CD14-positive monocyte (primary cell): ENCODE data around the gene L3MBTL4. TPM values are rescaled to one million over a fixed set of nuclear protein-coding genes. Genes with fewer than 3 reads are reported as not detected.

Experiments
- DNase-seq, 3 donors: peaks; one replicate each; pipeline ENCODE4 v3.0.0-alpha.2; 2011 to 2022
- H2AFZ ChIP-seq: 2 replicates; pipeline ENCODE4 v1.6.0; 2012; ENCODE audit warnings: mild to moderate bottlenecking, low read depth, low read length, inconsistent platforms; ENCODE audit not compliant: insufficient read depth, poor library complexity, severe bottlenecking
- H3K27ac ChIP-seq, 2 donors: 1 replicate in 1 of 2; 2 replicates in 1 of 2; pipeline ENCODE4 v1.5.1; 2012 to 2013; ENCODE audit warnings: low read length in 2 of 2, control low read depth in 1 of 2, inconsistent platforms in 1 of 2, low read depth in 1 of 2, mild to moderate bottlenecking in 1 of 2
- H3K27me3 ChIP-seq, 2 donors: one replicate each; pipeline versions ENCODE4 v1.6.0 to v1.6.1; 2011 to 2013; ENCODE audit warnings: low read length in 2 of 2; ENCODE audit not compliant: control insufficient read depth in 2 of 2, insufficient read depth in 2 of 2
- H3K36me3 ChIP-seq, 2 donors: replicated peaks in 1 of 2; 1 replicate in 1 of 2; 2 replicates in 1 of 2; pipeline versions ENCODE4 v1.5.1 to v1.6.1; 2012 to 2013; ENCODE audit warnings: low read length in 2 of 2, control low read depth in 1 of 2, inconsistent platforms in 1 of 2, mild to moderate bottlenecking in 1 of 2; ENCODE audit not compliant: insufficient read depth in 2 of 2, control insufficient read depth in 1 of 2
- H3K4me1 ChIP-seq, 2 donors: 1 replicate in 1 of 2; 2 replicates in 1 of 2; pipeline versions ENCODE4 v1.5.1 to v1.6.1; 2012 to 2013; ENCODE audit warnings: low read length in 2 of 2, control low read depth in 1 of 2, inconsistent platforms in 1 of 2, mild to moderate bottlenecking in 1 of 2, moderate library complexity in 1 of 2; ENCODE audit not compliant: insufficient read depth in 2 of 2, control insufficient read depth in 1 of 2
- H3K4me2 ChIP-seq: replicated peaks from 2 replicates; pipeline ENCODE3; 2012; ENCODE audit warnings: low read length, moderate library complexity, mild to moderate bottlenecking; ENCODE audit not compliant: poor library complexity, severe bottlenecking; ENCODE audit errors: extremely low read depth
- H3K4me3 ChIP-seq, 3 experiments: fragments of 200-600 bp in 1 of 3; sonication (generic) in 1 of 3; replicated peaks in 1 of 3; 1 replicate in 2 of 3; 2 replicates in 1 of 3; pipeline ENCODE4 v1.5.1; 2011 to 2013; ENCODE audit warnings: low read length in 3 of 3, mild to moderate bottlenecking in 3 of 3, control low read depth in 2 of 3, low read depth in 2 of 3, inconsistent platforms in 1 of 3, moderate library complexity in 1 of 3
- H3K79me2 ChIP-seq: 2 replicates; pipeline ENCODE4 v1.6.0; 2012; ENCODE audit warnings: mild to moderate bottlenecking, control low read depth, inconsistent platforms, low read length, moderate library complexity; ENCODE audit not compliant: insufficient read depth
- H3K9ac ChIP-seq: 2 replicates; pipeline ENCODE4 v1.6.0; 2017; ENCODE audit warnings: low read length, mild to moderate bottlenecking; ENCODE audit not compliant: insufficient read depth, poor library complexity, severe bottlenecking
- H3K9me3 ChIP-seq, 2 donors: replicated peaks in 1 of 2; 1 replicate in 1 of 2; 2 replicates in 1 of 2; pipeline versions ENCODE4 v1.5.1 to v1.6.1; 2012 to 2013; ENCODE audit warnings: low read length in 2 of 2, control low read depth in 1 of 2; ENCODE audit not compliant: control insufficient read depth in 1 of 2, insufficient read depth in 1 of 2
- H4K20me1 ChIP-seq: 2 replicates; pipeline ENCODE4 v1.6.0; 2012; ENCODE audit warnings: mild to moderate bottlenecking, low read length, control low read depth, moderate library complexity; ENCODE audit not compliant: insufficient read depth
- H3K27ac Mint-ChIP-seq, 7 donors: one replicate each; pipeline ENCODE4 v1.8.0; 2020; ENCODE audit warnings: mild to moderate bottlenecking in 7 of 7, mixed read lengths in 7 of 7, moderate library complexity in 6 of 7, inconsistent platforms in 2 of 7
- H3K27me3 Mint-ChIP-seq, 3 donors: one replicate each; pipeline ENCODE4 v1.8.0; 2021 to 2022; ENCODE audit warnings: low read depth in 3 of 3, mild to moderate bottlenecking in 3 of 3, mixed read lengths in 3 of 3, moderate library complexity in 3 of 3, inconsistent platforms in 1 of 3
- H3K36me3 Mint-ChIP-seq, 2 donors: one replicate each; pipeline ENCODE4 v1.8.0; 2020; ENCODE audit warnings: mixed read lengths in 2 of 2, inconsistent platforms in 1 of 2, mild to moderate bottlenecking in 1 of 2
- H3K4me1 Mint-ChIP-seq: one replicate; pipeline ENCODE4 v1.8.0; 2020; ENCODE audit warnings: mild to moderate bottlenecking, mixed read lengths
- H3K4me3 Mint-ChIP-seq, 2 donors: one replicate each; pipeline ENCODE4 v1.8.0; 2020; ENCODE audit warnings: mild to moderate bottlenecking in 2 of 2, mixed read lengths in 2 of 2, moderate library complexity in 1 of 2
- H3K9me3 Mint-ChIP-seq, 7 donors: one replicate each; pipeline ENCODE4 v1.8.0; 2020 to 2022; ENCODE audit warnings: mixed read lengths in 7 of 7, mild to moderate bottlenecking in 6 of 7, moderate library complexity in 6 of 7, inconsistent platforms in 2 of 7
- CTCF ChIP-seq: fragments of 200-600 bp; IDR thresholded peaks from one replicate; pipeline ENCODE4 v1.8.0; 2022; ENCODE audit warnings: antibody characterized with exemption, mild to moderate bottlenecking
- WGBS: methylation state at CpG from one replicate; pipeline ENCODE4 v1.1.5; 2013; ENCODE audit warnings: missing lambda C conversion rate; ENCODE audit not compliant: insufficient coverage; 5-methylcytosine and 5-hydroxymethylcytosine counted together
- intact Hi-C, 2 donors: fragments of 100-400 bp; cut with micrococcal nuclease; formaldehyde crosslinking; loops; one replicate each; pipeline versions ENCODE4 v1.15.0 to v1.15.1; 2023
- polyA plus RNA-seq, 3 donors: library from polyadenylated mRNA; depleted of rRNA in 1 of 3; unstranded in 2 of 3; stranded (reverse) in 1 of 3; fragments of 300-500 nt in 2 of 3; fragments of >200 nt in 1 of 3; fragmentation: Illumina TruSeq in 2 of 3; gene quantifications; 1 replicate in 2 of 3; 2 replicates in 1 of 3; pipeline ENCODE4 v1.2.3, GENCODE V29; 2012 to 2021

Gene L3MBTL4
- polyA plus RNA-seq, 3 donors, result 0.55 to 1.2 (median 0.72) TPM

GRCh38 chr18:6039055-6039454 lies 375.7 kb downstream of the L3MBTL4 start:
- H3K9ac ChIP-seq, result no peak overlapping the region
- no peaks in the 10 kb centered on the region for H4K20me1 ChIP-seq
- no peak overlapping the region for H2AFZ ChIP-seq
- Mint-ChIP-seq H3K4me1 (no peaks in the 10 kb centered on the region), H3K4me3 (no peak overlapping the region), H3K36me3 (no peaks in the 10 kb centered on the region), H3K27me3 (peaks cover 0 to 6% (median 0%) of the 10 kb centered on the region in 3 donors), H3K27ac (no peak overlapping the region), H3K9me3 (peaks cover 7 to 40% (median 25%) of the 10 kb centered on the region in 7 donors)
- H3K9me3 ChIP-seq, result peaks cover 10 to 14% of the 10 kb centered on the region in 2 donors
- no peak for TF ChIP-seq CTCF
- H3K4me3 ChIP-seq, result no peak overlapping the region
- no peaks in the 10 kb centered on the region for H3K79me2 ChIP-seq
- H3K4me1 ChIP-seq, result no peaks in the 10 kb centered on the region
- no peaks in the 10 kb centered on the region for H3K27me3 ChIP-seq
- intact Hi-C loops, result no loop called here
- WGBS, result no CpG with 5 or more reads among the region's 2 CpGs
- H3K4me2 ChIP-seq, result no peak overlapping the region
- H3K27ac ChIP-seq, result no peak overlapping the region
- H3K36me3 ChIP-seq, result no peaks in the 10 kb centered on the region
- DNase-seq, result no peak

DNA sequence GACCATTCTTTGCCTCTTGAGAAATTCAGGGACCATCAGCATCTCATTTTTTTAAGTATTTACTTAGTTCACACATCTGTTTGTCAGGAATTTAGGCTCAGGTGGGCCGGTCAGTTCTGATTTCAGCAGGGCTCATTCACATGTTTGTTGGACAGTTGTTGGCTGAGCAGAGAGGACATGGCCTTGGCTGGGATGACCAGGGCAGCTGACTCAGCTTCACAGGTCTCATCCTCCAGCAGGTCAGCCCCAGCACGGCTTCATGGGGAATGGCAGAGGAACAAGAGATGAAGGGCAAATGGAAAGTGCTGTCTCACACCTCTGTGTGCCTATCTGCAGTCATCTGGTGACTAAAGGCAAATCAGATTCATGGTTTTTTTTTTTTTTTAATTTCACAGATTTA lies 383.3 kb downstream of the L3MBTL4 start:
- Histone ChIP-seq H3K4me1 (no peaks in the 10 kb centered on the region), H3K9ac (no peak overlapping the region), H3K79me2 (no peaks in the 10 kb centered on the region), H3K27ac (no peak overlapping the region), H3K4me2 (no peak overlapping the region), H3K36me3 (no peaks in the 10 kb centered on the region), H3K27me3 (no peaks in the 10 kb centered on the region), H3K4me3 (no peak overlapping the region), H4K20me1 (no peaks in the 10 kb centered on the region), H3K9me3 (no peaks in the 10 kb centered on the region), H2AFZ (no peak overlapping the region)
- Mint-ChIP-seq H3K4me1 (no peaks in the 10 kb centered on the region), H3K27ac (no peak overlapping the region), H3K27me3 (peaks cover 0 to 2% (median 0%) of the 10 kb centered on the region in 3 donors), H3K4me3 (no peak overlapping the region), H3K9me3 (peaks cover 0 to 9% (median 5%) of the 10 kb centered on the region in 7 donors), H3K36me3 (no peaks in the 10 kb centered on the region)
- intact Hi-C loops, result no loop called here
- 100% methylated on average over 2 of the region's 2 CpGs for WGBS
- no peak for TF ChIP-seq CTCF
- DNase-seq, result no peak
